Measurements from ENCODE around the gene CMBL.

GRCh38 chr5:10307206-10308148, at the start of gene CMBL:
- TF ChIP-seq CTCF (IDR thresholded peaks at IDR 0.05) (no peak), POLR2A (IDR thresholded peaks at IDR 0.05) (no peak)
